HK-2 (cell line): ENCODE measurements around the gene RAP2B.
"Not testable (repeated sequence)": the region's sequence is repeated elsewhere in the genome, so short reads cannot be mapped to it uniquely, and the experiment has no call there.

Experiments used
- DNase-seq: peaks from one replicate; pipeline ENCODE4 v3.0.0-alpha.2; 2018; ENCODE audit not compliant: unreplicated experiment

Gene RAP2B

GRCh38 chr3:153193786-153194476, 31.9 kb downstream of the RAP2B start:
- not testable (repeated sequence) for DNase-seq

DNA sequence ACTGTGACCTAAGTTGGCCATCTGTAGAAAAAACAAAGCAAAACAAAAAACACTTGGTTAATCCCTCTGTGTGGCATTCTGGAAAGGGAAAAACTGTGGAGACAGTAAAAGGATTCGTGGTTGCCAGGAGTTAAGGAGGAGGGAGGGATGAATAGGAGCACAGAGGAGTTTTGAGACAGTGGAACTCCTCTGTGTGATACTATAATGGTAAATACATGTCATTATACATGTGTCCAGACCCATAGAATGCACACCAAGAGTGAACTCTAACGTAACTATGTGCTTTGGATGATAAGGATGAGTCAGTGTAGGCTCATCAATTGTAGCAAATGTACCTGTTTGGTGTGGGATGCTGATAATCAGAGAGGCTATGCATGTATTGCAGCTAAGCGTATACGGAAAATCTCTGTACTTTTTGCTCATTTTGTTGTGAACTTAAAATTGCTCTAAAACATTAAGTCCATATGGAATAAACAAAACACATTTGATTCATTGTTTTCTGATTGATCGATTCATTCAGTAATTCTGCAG, 33.4 kb downstream of the RAP2B start:
- DNase-seq = no peak

GRCh38 chr3:153209596-153209995, 47.6 kb downstream of the RAP2B start:
- DNase-seq = peak; percentile 85

- DNase-seq = no peak
These were observed 48.1 kb downstream of the RAP2B start for GRCh38 chr3:153210146-153210545.

GRCh38 chr3:153210660-153211059, 48.6 kb downstream of the RAP2B start:
- no peak for DNase-seq

GRCh38 chr3:153215497-153215896, 53.5 kb downstream of the RAP2B start:
- no peak for DNase-seq

GRCh38 chr3:153215966-153216365, 53.9 kb downstream of the RAP2B start:
- DNase-seq = no peak

- no peak for DNase-seq
These were observed 54.9 kb downstream of the RAP2B start for GRCh38 chr3:153216928-153217327.

DNA sequence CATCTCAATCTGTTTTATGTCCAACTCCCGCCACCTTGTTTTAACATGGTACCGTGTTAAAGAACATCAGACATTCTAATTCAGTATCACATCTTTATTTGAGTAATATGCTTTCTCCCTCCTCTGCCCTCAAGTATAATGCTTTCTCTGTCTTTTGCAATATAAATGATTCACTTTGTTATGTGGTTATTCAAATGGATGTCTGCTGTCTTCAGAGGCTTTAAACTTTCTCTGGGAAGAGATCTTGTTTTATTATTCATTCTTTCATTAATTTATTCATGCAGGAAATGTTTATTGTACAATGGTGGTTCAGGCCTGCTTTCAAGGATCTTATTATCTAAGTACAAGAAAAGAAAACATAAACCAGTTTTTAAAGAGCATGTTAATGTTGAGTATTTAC, 57.1 kb downstream of the RAP2B start:
- DNase-seq = no peak
